Measurements from ENCODE around the gene PIK3IP1. TPM values are rescaled to one million over a fixed set of nuclear protein-coding genes. Genes with fewer than 3 reads are reported as not detected.
"Not testable (repeated sequence)": the region's sequence is repeated elsewhere in the genome, so short reads cannot be mapped to it uniquely, and the experiment has no call there.

The PIK3IP1 gene
- total RNA-seq, 1 donor from 2014 or later = 5.0 TPM

DNA sequence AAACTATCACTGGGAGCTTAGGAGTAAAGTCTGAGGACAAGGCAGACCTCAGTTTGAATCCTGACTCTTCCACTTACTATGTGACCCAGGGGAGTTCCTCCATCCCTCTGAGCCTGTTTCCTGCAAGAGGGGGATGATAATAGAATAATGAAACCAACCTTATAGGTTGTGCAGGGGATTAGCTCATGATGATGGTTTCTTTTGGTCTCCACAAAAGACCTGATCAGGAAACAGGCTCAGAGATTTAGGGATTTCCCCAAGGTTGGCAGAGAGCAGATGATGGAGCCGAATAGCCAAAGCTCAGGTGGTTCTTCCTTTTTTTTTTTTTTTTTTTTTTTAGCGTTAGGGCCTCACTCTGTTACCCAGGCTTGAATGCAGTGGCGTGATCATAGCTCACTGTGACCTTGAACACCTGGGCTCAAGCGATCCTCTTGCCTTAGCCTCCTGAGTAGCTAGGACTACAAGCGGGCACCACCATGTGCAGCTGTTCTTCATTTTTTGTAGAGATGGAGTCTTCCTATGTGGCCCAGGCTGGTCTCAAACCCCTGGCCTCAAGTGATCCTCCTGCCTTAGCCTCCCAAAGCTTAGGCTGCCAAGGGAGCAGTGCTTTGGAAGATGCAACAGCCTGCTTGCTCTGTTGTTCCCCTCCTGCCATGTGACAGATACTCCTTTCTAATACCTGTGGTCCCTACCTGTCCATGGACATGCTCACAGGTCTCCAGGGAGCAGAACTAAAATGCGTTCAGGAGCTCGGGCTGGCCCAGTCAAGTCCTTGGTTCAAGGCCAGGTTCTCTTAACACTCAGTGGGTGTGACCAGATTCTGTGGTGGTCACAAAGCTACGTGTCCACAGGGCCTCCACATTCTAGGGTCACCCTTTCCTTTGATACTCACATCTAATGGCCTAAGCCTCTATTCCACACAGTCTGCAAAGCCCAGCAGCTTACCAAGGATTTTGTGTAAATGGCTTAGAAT, 31.6 kb upstream of the PIK3IP1 start:
- no peak for DNase-seq (ENCODE audit: low spot score)
- Mint-ChIP-seq H3K9me3 (ENCODE audit: low read depth) (no peaks in the 10 kb centered on the region), H3K27ac (ENCODE audit: unreplicated experiment) (no peak overlapping the region), H3K4me3 (ENCODE audit: unreplicated experiment) (no peak overlapping the region), H3K4me1 (ENCODE audit: low read depth) (no peaks in the 10 kb centered on the region), H3K36me3 (ENCODE audit: low read depth) (peaks cover 22% of the 10 kb centered on the region), H3K27me3 (ENCODE audit: low read depth) (no peaks in the 10 kb centered on the region)
- TF ChIP-seq, protein P1, sequence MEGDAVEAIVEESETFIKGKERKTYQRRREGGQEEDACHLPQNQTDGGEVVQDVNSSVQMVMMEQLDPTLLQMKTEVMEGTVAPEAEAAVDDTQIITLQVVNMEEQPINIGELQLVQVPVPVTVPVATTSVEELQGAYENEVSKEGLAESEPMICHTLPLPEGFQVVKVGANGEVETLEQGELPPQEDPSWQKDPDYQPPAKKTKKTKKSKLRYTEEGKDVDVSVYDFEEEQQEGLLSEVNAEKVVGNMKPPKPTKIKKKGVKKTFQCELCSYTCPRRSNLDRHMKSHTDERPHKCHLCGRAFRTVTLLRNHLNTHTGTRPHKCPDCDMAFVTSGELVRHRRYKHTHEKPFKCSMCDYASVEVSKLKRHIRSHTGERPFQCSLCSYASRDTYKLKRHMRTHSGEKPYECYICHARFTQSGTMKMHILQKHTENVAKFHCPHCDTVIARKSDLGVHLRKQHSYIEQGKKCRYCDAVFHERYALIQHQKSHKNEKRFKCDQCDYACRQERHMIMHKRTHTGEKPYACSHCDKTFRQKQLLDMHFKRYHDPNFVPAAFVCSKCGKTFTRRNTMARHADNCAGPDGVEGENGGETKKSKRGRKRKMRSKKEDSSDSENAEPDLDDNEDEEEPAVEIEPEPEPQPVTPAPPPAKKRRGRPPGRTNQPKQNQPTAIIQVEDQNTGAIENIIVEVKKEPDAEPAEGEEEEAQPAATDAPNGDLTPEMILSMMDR (IDR thresholded peaks at IDR 0.05) = no peak

DNA sequence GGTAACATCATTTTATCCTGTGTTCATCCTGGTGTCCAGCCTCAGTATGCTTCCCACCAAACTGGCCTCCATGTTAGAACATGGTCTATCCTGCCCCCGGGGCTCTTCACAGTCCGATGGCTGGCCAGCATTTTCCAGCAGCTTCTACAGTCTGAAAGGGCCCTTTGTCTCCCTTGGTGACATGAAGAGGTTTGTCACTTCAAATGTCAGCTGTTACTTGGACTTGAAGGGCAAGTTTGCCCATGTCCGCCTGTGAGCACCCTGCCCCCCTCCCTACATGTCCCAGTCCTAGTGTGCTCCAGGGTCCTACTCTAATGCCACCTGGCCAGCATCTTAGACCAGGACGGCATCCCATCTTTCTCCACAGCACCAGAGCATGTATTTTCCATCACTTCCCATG, 29.1 kb upstream of the PIK3IP1 start:
- no peaks in the 10 kb centered on the region for H3K4me1 Mint-ChIP-seq (ENCODE audit: low read depth)
- H3K27me3 Mint-ChIP-seq (ENCODE audit: low read depth) = no peaks in the 10 kb centered on the region
- no peak overlapping the region for H3K4me3 Mint-ChIP-seq (ENCODE audit: unreplicated experiment)
- H3K9me3 Mint-ChIP-seq (ENCODE audit: low read depth) = no peaks in the 10 kb centered on the region
- DNase-seq (ENCODE audit: low spot score) = no peak
- H3K36me3 Mint-ChIP-seq (ENCODE audit: low read depth) = peaks cover 11% of the 10 kb centered on the region
- H3K27ac Mint-ChIP-seq (ENCODE audit: unreplicated experiment) = no peak overlapping the region
- TF ChIP-seq, protein P1 (IDR thresholded peaks at IDR 0.05) = no peak

DNA sequence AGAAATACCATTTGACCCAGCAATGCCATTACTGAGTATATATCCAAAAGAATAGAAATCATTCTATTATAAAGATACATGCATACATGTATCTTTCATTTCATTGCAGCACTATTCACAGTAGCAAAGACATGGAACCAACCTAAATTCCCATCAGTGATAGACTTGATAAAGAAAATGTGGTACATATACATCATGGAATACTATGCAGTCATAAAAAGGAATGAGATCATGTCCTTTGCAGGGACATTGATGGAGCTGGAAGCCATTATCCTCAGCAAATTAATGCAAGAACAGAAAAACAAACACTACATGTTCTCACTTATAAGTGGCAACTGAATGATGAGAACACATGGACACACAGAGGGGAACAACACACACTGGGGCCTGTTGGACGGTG, 21.9 kb upstream of the PIK3IP1 start:
- H3K27ac Mint-ChIP-seq (ENCODE audit: unreplicated experiment); H3K4me1 Mint-ChIP-seq (ENCODE audit: low read depth); DNase-seq (ENCODE audit: low spot score); H3K27me3 Mint-ChIP-seq (ENCODE audit: low read depth); H3K4me3 Mint-ChIP-seq (ENCODE audit: unreplicated experiment); H3K36me3 Mint-ChIP-seq (ENCODE audit: low read depth): not testable (repeated sequence)
- peaks cover 10% of the 10 kb centered on the region for H3K9me3 Mint-ChIP-seq (ENCODE audit: low read depth)

DNA sequence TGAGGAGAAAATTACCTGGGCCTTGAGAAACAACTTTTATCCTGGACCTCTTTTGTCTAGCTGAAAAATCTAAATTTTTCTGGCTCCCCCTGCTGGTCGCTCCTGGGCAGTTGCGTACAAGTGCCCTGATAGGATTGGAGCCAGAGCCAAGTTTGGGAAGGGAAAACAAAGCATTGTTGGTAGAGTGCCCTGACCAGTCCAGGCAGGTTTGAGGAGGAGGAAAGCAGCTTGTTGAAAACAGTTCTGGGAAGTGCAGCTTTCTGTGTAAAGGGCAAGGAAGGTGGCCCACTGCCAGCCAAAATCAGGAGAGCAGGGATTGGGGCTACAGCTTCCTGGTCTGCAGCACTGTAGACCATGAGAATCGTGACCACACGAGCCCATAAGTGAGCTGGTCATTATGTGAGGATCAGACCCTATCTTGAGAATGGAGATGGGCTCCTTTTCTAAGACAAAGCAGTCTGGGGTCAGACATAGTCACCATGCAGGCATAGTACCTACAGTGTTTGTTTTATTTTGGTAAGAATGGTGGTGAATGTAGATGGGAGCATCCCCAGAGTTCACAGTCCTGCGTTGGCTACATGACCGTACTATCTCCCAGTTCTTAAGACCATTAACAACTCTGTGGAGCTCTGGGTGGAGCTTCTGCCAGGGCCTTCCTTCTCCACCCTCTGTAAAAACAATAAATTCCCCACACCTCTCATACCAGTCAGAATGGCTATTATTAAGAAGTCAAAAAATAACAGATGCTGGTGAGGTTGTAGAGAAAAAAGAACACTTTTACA, 21.3 kb upstream of the PIK3IP1 start:
- H3K9me3 Mint-ChIP-seq (ENCODE audit: low read depth) = peaks cover 10% of the 10 kb centered on the region
- H3K4me1 Mint-ChIP-seq (ENCODE audit: low read depth) = peaks cover 7% of the 10 kb centered on the region
- no peak for DNase-seq (ENCODE audit: low spot score)
- H3K36me3 Mint-ChIP-seq (ENCODE audit: low read depth) = peaks cover 4% of the 10 kb centered on the region
- TF ChIP-seq, protein P1 (IDR thresholded peaks at IDR 0.05) = peak; percentile 90
- H3K27me3 Mint-ChIP-seq (ENCODE audit: low read depth) = no peaks in the 10 kb centered on the region
- no peak overlapping the region for H3K4me3 Mint-ChIP-seq (ENCODE audit: unreplicated experiment)
- H3K27ac Mint-ChIP-seq (ENCODE audit: unreplicated experiment) = no peak overlapping the region

DNA sequence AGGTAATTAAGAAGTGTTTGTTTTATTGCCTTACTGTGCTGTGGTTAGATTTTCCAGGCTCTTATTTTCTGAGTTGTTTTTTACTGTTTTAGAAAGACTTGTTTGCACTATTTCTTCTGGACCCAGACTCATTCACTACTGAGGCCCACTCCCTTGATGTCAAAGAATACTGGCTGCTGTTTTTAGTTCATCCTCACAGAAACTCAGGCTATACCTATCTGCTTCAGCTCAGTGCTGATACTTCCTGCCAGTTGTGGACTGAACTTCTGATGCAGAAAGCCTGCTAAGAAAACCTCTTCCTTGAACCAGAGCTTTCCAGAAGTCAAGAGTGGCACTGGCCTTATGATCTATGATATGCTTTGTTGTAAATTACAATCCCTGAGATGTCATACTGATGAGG, 15.9 kb upstream of the PIK3IP1 start:
- no peak for DNase-seq (ENCODE audit: low spot score)
- TF ChIP-seq, protein P1 (IDR thresholded peaks at IDR 0.05) = no peak
- Mint-ChIP-seq H3K27ac (ENCODE audit: unreplicated experiment) (no peak overlapping the region), H3K9me3 (ENCODE audit: low read depth) (no peaks in the 10 kb centered on the region), H3K4me1 (ENCODE audit: low read depth) (peaks cover under 1% of the 10 kb centered on the region), H3K27me3 (ENCODE audit: low read depth) (peaks cover 4% of the 10 kb centered on the region), H3K36me3 (ENCODE audit: low read depth) (no peaks in the 10 kb centered on the region), H3K4me3 (ENCODE audit: unreplicated experiment) (no peak overlapping the region)

Data from chondrocyte (in vitro differentiated cells).